Stimulated activated CD8-positive, alpha-beta memory T cell treated with anti-CD3 and anti-CD28 coated beads, Interleukin-15, amount 100 ng/mL, for 24 hours (primary cell): ENCODE data around the gene RAP2A.

Experiments used
- DNase-seq: peaks from one replicate; pipeline ENCODE4 v3.0.0-alpha.2; 2020; ENCODE audit warnings: low read depth

RAP2A gene

GRCh38 chr13:97448503-97449251, 14.7 kb downstream of the RAP2A start:
- DNase-seq, result no peak

- DNase-seq, result no peak
These were observed 20.7 kb downstream of the RAP2A start for GRCh38 chr13:97454699-97455098.

GRCh38 chr13:97456047-97456446, 22.1 kb downstream of the RAP2A start:
- DNase-seq, result no peak

GRCh38 chr13:97459215-97459777, 25.3 kb downstream of the RAP2A start:
- DNase-seq, result no peak

- DNase-seq, result no peak
These were observed 26.2 kb downstream of the RAP2A start for GRCh38 chr13:97460004-97460775.

- DNase-seq, result no peak
These were observed 26.9 kb downstream of the RAP2A start for GRCh38 chr13:97460853-97461252.

GRCh38 chr13:97464561-97464960, 30.6 kb downstream of the RAP2A start:
- DNase-seq, result no peak

GRCh38 chr13:97466722-97467121, 32.8 kb downstream of the RAP2A start:
- no peak for DNase-seq

GRCh38 chr13:97468331-97468730, 34.4 kb downstream of the RAP2A start:
- DNase-seq, result no peak

GRCh38 chr13:97471711-97472110, 37.7 kb downstream of the RAP2A start:
- DNase-seq, result no peak

GRCh38 chr13:97474349-97474980, 40.5 kb downstream of the RAP2A start:
- DNase-seq, result no peak

GRCh38 chr13:97475011-97475410, 41.0 kb downstream of the RAP2A start:
- DNase-seq, result no peak

- DNase-seq, result no peak
These were observed 43.9 kb downstream of the RAP2A start for GRCh38 chr13:97477844-97478243.

GRCh38 chr13:97478247-97478646, 44.3 kb downstream of the RAP2A start:
- no peak for DNase-seq

GRCh38 chr13:97483465-97483864, 49.5 kb downstream of the RAP2A start:
- DNase-seq, result no peak

- no peak for DNase-seq
These were observed 50.3 kb downstream of the RAP2A start for GRCh38 chr13:97484301-97484700.

GRCh38 chr13:97485320-97485719, 51.4 kb downstream of the RAP2A start:
- DNase-seq, result no peak

GRCh38 chr13:97490702-97491307, 56.8 kb downstream of the RAP2A start:
- DNase-seq, result no peak

GRCh38 chr13:97491452-97491851, 57.5 kb downstream of the RAP2A start:
- no peak for DNase-seq

GRCh38 chr13:97492257-97492656, 58.3 kb downstream of the RAP2A start:
- no peak for DNase-seq

GRCh38 chr13:97492684-97493371, 58.9 kb downstream of the RAP2A start:
- no peak for DNase-seq

GRCh38 chr13:97493456-97493855, 59.5 kb downstream of the RAP2A start:
- DNase-seq, result no peak
